Activated naive CD8-positive, alpha-beta T cell treated with anti-CD3 and anti-CD28 coated beads for 36 hours (primary cell): ENCODE results near the gene RAB30. TPM values are rescaled to one million over a fixed set of nuclear protein-coding genes. Genes with fewer than 3 reads are reported as not detected.
A peak's percentile ranks its signal among the peaks of the same experiment; 100 is the strongest.

ENCODE experiments used
- DNase-seq: peaks from one replicate; pipeline ENCODE4 v3.0.0; 2021
- H3K27ac Mint-ChIP-seq: one replicate; pipeline ENCODE4 v1.8.0; 2022; ENCODE audit warnings: mild to moderate bottlenecking, moderate library complexity, mixed read lengths
- H3K27me3 Mint-ChIP-seq: one replicate; pipeline ENCODE4 v1.8.0; 2022; ENCODE audit warnings: mild to moderate bottlenecking, mixed read lengths
- H3K36me3 Mint-ChIP-seq: one replicate; pipeline ENCODE4 v1.8.0; 2021; ENCODE audit warnings: mild to moderate bottlenecking, mixed read lengths
- H3K4me1 Mint-ChIP-seq: one replicate; pipeline ENCODE4 v1.8.0; 2021; ENCODE audit warnings: mixed read lengths
- H3K4me3 Mint-ChIP-seq: one replicate; pipeline ENCODE4 v1.8.0; 2022; ENCODE audit warnings: mild to moderate bottlenecking, moderate library complexity, mixed read lengths
- H3K9me3 Mint-ChIP-seq: one replicate; pipeline ENCODE4 v1.8.0; 2022; ENCODE audit warnings: mixed read lengths
- total RNA-seq, 2 experiments: library from RNA; stranded (reverse); gene quantifications; one replicate each; pipeline ENCODE4 v1.2.3, GENCODE V29; 2021

RAB30 gene
- total RNA-seq, 2 experiments from 2014 or later = 23.1 to 23.4 TPM

GRCh38 chr11:83057721-83058120, 14.0 kb downstream of the RAB30 start:
- Mint-ChIP-seq H3K9me3 (peaks cover 9% of the 10 kb centered on the region), H3K27ac (no peak overlapping the region), H3K4me1 (peaks cover 74% of the 10 kb centered on the region), H3K36me3 (peaks cover 49% of the 10 kb centered on the region), H3K4me3 (no peak overlapping the region), H3K27me3 (no peaks in the 10 kb centered on the region)
- no peak for DNase-seq

GRCh38 chr11:83056611-83057010, 15.1 kb downstream of the RAB30 start:
- no peak overlapping the region for H3K4me3 Mint-ChIP-seq
- DNase-seq = no peak
- H3K27ac Mint-ChIP-seq = no peak overlapping the region
- peaks cover 51% of the 10 kb centered on the region for H3K36me3 Mint-ChIP-seq
- H3K27me3 Mint-ChIP-seq = no peaks in the 10 kb centered on the region
- peaks cover 68% of the 10 kb centered on the region for H3K4me1 Mint-ChIP-seq
- H3K9me3 Mint-ChIP-seq = peaks cover 6% of the 10 kb centered on the region

- no peaks in the 10 kb centered on the region for H3K27me3 Mint-ChIP-seq
- peaks cover 66% of the 10 kb centered on the region for H3K4me1 Mint-ChIP-seq
- H3K4me3 Mint-ChIP-seq = no peak overlapping the region
- peaks cover 54% of the 10 kb centered on the region for H3K36me3 Mint-ChIP-seq
- no peak for DNase-seq
- no peak overlapping the region for H3K27ac Mint-ChIP-seq
- H3K9me3 Mint-ChIP-seq = peaks cover 9% of the 10 kb centered on the region
These were observed 15.5 kb downstream of the RAB30 start for GRCh38 chr11:83056204-83056603.

GRCh38 chr11:83054904-83055380, 16.8 kb downstream of the RAB30 start:
- H3K27ac Mint-ChIP-seq = no peak overlapping the region
- peaks cover 50% of the 10 kb centered on the region for H3K36me3 Mint-ChIP-seq
- no peak overlapping the region for H3K4me3 Mint-ChIP-seq
- H3K9me3 Mint-ChIP-seq = peaks cover 9% of the 10 kb centered on the region
- no peak for DNase-seq
- no peaks in the 10 kb centered on the region for H3K27me3 Mint-ChIP-seq
- peaks cover 58% of the 10 kb centered on the region for H3K4me1 Mint-ChIP-seq

- H3K36me3 Mint-ChIP-seq = peaks cover 43% of the 10 kb centered on the region
- peaks cover 9% of the 10 kb centered on the region for H3K9me3 Mint-ChIP-seq
- no peak overlapping the region for H3K4me3 Mint-ChIP-seq
- H3K27me3 Mint-ChIP-seq = no peaks in the 10 kb centered on the region
- H3K4me1 Mint-ChIP-seq = peaks cover 52% of the 10 kb centered on the region
- no peak for DNase-seq
- no peak overlapping the region for H3K27ac Mint-ChIP-seq
These were observed 17.7 kb downstream of the RAB30 start for GRCh38 chr11:83054001-83054400.

- Mint-ChIP-seq H3K36me3 (peaks cover 47% of the 10 kb centered on the region), H3K9me3 (peaks cover 9% of the 10 kb centered on the region), H3K4me1 (peaks cover 58% of the 10 kb centered on the region), H3K27me3 (no peaks in the 10 kb centered on the region), H3K4me3 (no peak overlapping the region), H3K27ac (no peak overlapping the region)
- DNase-seq = no peak
These were observed 19.7 kb downstream of the RAB30 start for GRCh38 chr11:83051760-83052671.

- H3K4me1 Mint-ChIP-seq = peaks cover 39% of the 10 kb centered on the region
- H3K27ac Mint-ChIP-seq = no peak overlapping the region
- no peak overlapping the region for H3K4me3 Mint-ChIP-seq
- H3K27me3 Mint-ChIP-seq = no peaks in the 10 kb centered on the region
- DNase-seq = no peak
- H3K9me3 Mint-ChIP-seq = peaks cover 5% of the 10 kb centered on the region
- peaks cover 24% of the 10 kb centered on the region for H3K36me3 Mint-ChIP-seq
These were observed 24.0 kb downstream of the RAB30 start for GRCh38 chr11:83047515-83048225.

GRCh38 chr11:83046621-83047172, 25.0 kb downstream of the RAB30 start:
- Mint-ChIP-seq H3K4me3 (no peak overlapping the region), H3K36me3 (peaks cover 17% of the 10 kb centered on the region), H3K27ac (no peak overlapping the region), H3K27me3 (no peaks in the 10 kb centered on the region), H3K9me3 (peaks cover 5% of the 10 kb centered on the region), H3K4me1 (peaks cover 37% of the 10 kb centered on the region)
- no peak for DNase-seq

- no peak overlapping the region for H3K4me3 Mint-ChIP-seq
- H3K9me3 Mint-ChIP-seq = no peaks in the 10 kb centered on the region
- no peak overlapping the region for H3K27ac Mint-ChIP-seq
- DNase-seq = no peak
- peaks cover 39% of the 10 kb centered on the region for H3K4me1 Mint-ChIP-seq
- H3K27me3 Mint-ChIP-seq = no peaks in the 10 kb centered on the region
- H3K36me3 Mint-ChIP-seq = peaks cover 8% of the 10 kb centered on the region
These were observed 26.6 kb downstream of the RAB30 start for GRCh38 chr11:83044958-83045712.

GRCh38 chr11:83042964-83043711, 28.6 kb downstream of the RAB30 start:
- peaks cover 42% of the 10 kb centered on the region for H3K4me1 Mint-ChIP-seq
- H3K4me3 Mint-ChIP-seq = no peak overlapping the region
- no peaks in the 10 kb centered on the region for H3K27me3 Mint-ChIP-seq
- DNase-seq = no peak
- H3K27ac Mint-ChIP-seq = no peak overlapping the region
- peaks cover 3% of the 10 kb centered on the region for H3K9me3 Mint-ChIP-seq
- H3K36me3 Mint-ChIP-seq = peaks cover 13% of the 10 kb centered on the region

GRCh38 chr11:83041126-83041525, 30.6 kb downstream of the RAB30 start:
- no peak overlapping the region for H3K27ac Mint-ChIP-seq
- H3K4me1 Mint-ChIP-seq = peaks cover 40% of the 10 kb centered on the region
- no peak for DNase-seq
- no peaks in the 10 kb centered on the region for H3K27me3 Mint-ChIP-seq
- H3K36me3 Mint-ChIP-seq = peaks cover 23% of the 10 kb centered on the region
- H3K9me3 Mint-ChIP-seq = peaks cover 3% of the 10 kb centered on the region
- H3K4me3 Mint-ChIP-seq = no peak overlapping the region

GRCh38 chr11:83039566-83039965, 32.1 kb downstream of the RAB30 start:
- no peaks in the 10 kb centered on the region for H3K27me3 Mint-ChIP-seq
- peaks cover 3% of the 10 kb centered on the region for H3K9me3 Mint-ChIP-seq
- peak overlapping the region; percentile 16 for H3K27ac Mint-ChIP-seq
- no peak overlapping the region for H3K4me3 Mint-ChIP-seq
- DNase-seq = no peak
- peaks cover 23% of the 10 kb centered on the region for H3K36me3 Mint-ChIP-seq
- peaks cover 42% of the 10 kb centered on the region for H3K4me1 Mint-ChIP-seq

GRCh38 chr11:83037877-83038276, 33.8 kb downstream of the RAB30 start:
- no peak overlapping the region for H3K4me3 Mint-ChIP-seq
- peaks cover 44% of the 10 kb centered on the region for H3K4me1 Mint-ChIP-seq
- peaks cover 3% of the 10 kb centered on the region for H3K9me3 Mint-ChIP-seq
- DNase-seq = no peak
- H3K27me3 Mint-ChIP-seq = no peaks in the 10 kb centered on the region
- H3K27ac Mint-ChIP-seq = no peak overlapping the region
- H3K36me3 Mint-ChIP-seq = peaks cover 23% of the 10 kb centered on the region

GRCh38 chr11:83036701-83037100, 35.0 kb downstream of the RAB30 start:
- DNase-seq = no peak
- no peak overlapping the region for H3K27ac Mint-ChIP-seq
- H3K27me3 Mint-ChIP-seq = no peaks in the 10 kb centered on the region
- H3K4me3 Mint-ChIP-seq = no peak overlapping the region
- peaks cover 43% of the 10 kb centered on the region for H3K4me1 Mint-ChIP-seq
- H3K9me3 Mint-ChIP-seq = peaks cover 3% of the 10 kb centered on the region
- peaks cover 28% of the 10 kb centered on the region for H3K36me3 Mint-ChIP-seq
